ENCODE results near the gene TMEM178A. TPM values are rescaled to one million over a fixed set of nuclear protein-coding genes. Genes with fewer than 3 reads are reported as not detected.

The TMEM178A gene
- total RNA-seq, 1 donor from 2014 or later = not detected

DNA sequence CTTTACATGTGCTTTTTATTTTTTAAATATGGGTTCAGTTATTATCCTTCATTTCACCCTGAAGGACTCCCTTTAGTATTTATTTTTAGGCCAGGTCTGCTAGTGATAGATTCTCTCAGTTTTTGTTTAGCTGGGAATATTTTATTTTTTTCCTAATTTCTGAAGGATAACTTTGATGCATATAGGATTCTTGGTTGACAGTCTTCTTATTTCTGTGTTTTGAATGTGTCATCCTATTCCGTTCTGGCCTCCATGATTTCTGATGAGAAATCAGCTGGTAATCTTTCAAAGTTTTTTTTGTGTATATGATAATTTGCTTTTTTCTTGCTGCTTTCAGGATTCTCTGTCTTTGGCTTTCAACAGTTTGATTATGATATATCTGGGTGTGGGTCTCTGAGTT is 35.4 kb downstream of the TMEM178A start:
- ChIA-PET CTCF (no interaction called here), POLR2A (no interaction called here)
- no peak overlapping the region for H3K4me3 Mint-ChIP-seq
- no peak overlapping the region for H3K27ac Mint-ChIP-seq
- no peaks in the 10 kb centered on the region for H3K4me1 Mint-ChIP-seq
- ATAC-seq (ENCODE audit: low read depth) (no peak), DNase-seq (no peak)
- TF ChIP-seq, protein P1, sequence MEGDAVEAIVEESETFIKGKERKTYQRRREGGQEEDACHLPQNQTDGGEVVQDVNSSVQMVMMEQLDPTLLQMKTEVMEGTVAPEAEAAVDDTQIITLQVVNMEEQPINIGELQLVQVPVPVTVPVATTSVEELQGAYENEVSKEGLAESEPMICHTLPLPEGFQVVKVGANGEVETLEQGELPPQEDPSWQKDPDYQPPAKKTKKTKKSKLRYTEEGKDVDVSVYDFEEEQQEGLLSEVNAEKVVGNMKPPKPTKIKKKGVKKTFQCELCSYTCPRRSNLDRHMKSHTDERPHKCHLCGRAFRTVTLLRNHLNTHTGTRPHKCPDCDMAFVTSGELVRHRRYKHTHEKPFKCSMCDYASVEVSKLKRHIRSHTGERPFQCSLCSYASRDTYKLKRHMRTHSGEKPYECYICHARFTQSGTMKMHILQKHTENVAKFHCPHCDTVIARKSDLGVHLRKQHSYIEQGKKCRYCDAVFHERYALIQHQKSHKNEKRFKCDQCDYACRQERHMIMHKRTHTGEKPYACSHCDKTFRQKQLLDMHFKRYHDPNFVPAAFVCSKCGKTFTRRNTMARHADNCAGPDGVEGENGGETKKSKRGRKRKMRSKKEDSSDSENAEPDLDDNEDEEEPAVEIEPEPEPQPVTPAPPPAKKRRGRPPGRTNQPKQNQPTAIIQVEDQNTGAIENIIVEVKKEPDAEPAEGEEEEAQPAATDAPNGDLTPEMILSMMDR (IDR thresholded peaks at IDR 0.05) = no peak
- H3K36me3 Mint-ChIP-seq (ENCODE audit: low read depth) = peaks cover 6% of the 10 kb centered on the region
- peaks cover 20% of the 10 kb centered on the region for H3K9me3 Mint-ChIP-seq
- intact Hi-C loops (cut with micrococcal nuclease) = no loop called here
- H3K27me3 Mint-ChIP-seq = peaks cover 3% of the 10 kb centered on the region

- H3K36me3 Mint-ChIP-seq (ENCODE audit: low read depth) = peaks cover 6% of the 10 kb centered on the region
- ATAC-seq (ENCODE audit: low read depth) = no peak
- POLR2A ChIA-PET = no interaction called here
Measured at GRCh38 chr2:39703181-39703872, 37.6 kb downstream of the TMEM178A start.

GRCh38 chr2:39704540-39704939 is 38.8 kb downstream of the TMEM178A start:
- POLR2A ChIA-PET = no interaction called here
- H3K9me3 Mint-ChIP-seq = peaks cover 20% of the 10 kb centered on the region
- H3K27me3 Mint-ChIP-seq = peaks cover 12% of the 10 kb centered on the region
- TF ChIP-seq, protein P1 (IDR thresholded peaks at IDR 0.05) = no peak
- no peaks in the 10 kb centered on the region for H3K4me1 Mint-ChIP-seq
- intact Hi-C loops (cut with micrococcal nuclease) = no loop called here
- CTCF ChIA-PET = no interaction called here
- H3K4me3 Mint-ChIP-seq = no peak overlapping the region
- ATAC-seq (ENCODE audit: low read depth) (no peak), DNase-seq (no peak)
- H3K27ac Mint-ChIP-seq = no peak overlapping the region
- H3K36me3 Mint-ChIP-seq (ENCODE audit: low read depth) = peaks cover 6% of the 10 kb centered on the region

More at GRCh38 chr2:39703181-39703872, 37.6 kb downstream of the TMEM178A start:
- TF ChIP-seq, protein P1 (IDR thresholded peaks at IDR 0.05) = no peak
- Mint-ChIP-seq H3K27me3 (peaks cover 12% of the 10 kb centered on the region), H3K27ac (no peak overlapping the region), H3K4me1 (no peaks in the 10 kb centered on the region), H3K4me3 (no peak overlapping the region), H3K9me3 (peaks cover 20% of the 10 kb centered on the region)
- no peak for DNase-seq
- CTCF ChIA-PET = interaction anchor here (0.6 kb wide), 1 partner anchor 11 kb away, joined by 3 read pairs; no protein-coding TSS in a partner anchor
- intact Hi-C loops (cut with micrococcal nuclease) = no loop called here

DNA sequence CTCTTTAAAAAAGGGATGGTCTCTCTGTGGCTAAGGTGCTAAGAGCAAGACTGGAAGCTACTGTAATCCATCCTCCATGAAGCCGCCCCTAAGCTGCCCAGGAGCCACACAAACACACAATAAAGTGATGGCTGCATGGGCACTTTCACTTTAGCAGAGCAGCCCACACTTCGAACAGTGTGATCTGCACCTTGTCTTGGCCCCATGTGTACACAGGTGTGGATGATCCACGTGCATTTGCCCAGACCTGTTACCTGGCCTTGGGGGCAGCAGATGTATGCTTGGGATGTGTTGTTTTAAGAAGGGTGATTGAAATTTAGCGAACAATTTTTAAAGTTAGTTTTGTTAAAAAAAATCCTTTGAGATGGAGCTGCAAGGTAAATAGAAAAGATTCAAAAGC is 39.9 kb downstream of the TMEM178A start:
- CTCF ChIA-PET = no interaction called here
- no peaks in the 10 kb centered on the region for H3K4me1 Mint-ChIP-seq
- H3K36me3 Mint-ChIP-seq (ENCODE audit: low read depth) = peaks cover 6% of the 10 kb centered on the region
- peaks cover 10% of the 10 kb centered on the region for H3K27me3 Mint-ChIP-seq
- intact Hi-C loops (cut with micrococcal nuclease) = no loop called here
- TF ChIP-seq, protein P1 (IDR thresholded peaks at IDR 0.05) = no peak
- H3K4me3 Mint-ChIP-seq = no peak overlapping the region
- DNase-seq (no peak), ATAC-seq (ENCODE audit: low read depth) (no peak)
- H3K27ac Mint-ChIP-seq = no peak overlapping the region
- POLR2A ChIA-PET = no interaction called here
- H3K9me3 Mint-ChIP-seq = peaks cover 15% of the 10 kb centered on the region

GRCh38 chr2:39706312-39706711 is 40.6 kb downstream of the TMEM178A start:
- intact Hi-C loops (cut with micrococcal nuclease) = no loop called here
- H3K36me3 Mint-ChIP-seq (ENCODE audit: low read depth) = peaks cover 3% of the 10 kb centered on the region
- POLR2A ChIA-PET = no interaction called here
- TF ChIP-seq, protein P1 (IDR thresholded peaks at IDR 0.05) = no peak
- no peaks in the 10 kb centered on the region for H3K4me1 Mint-ChIP-seq
- H3K27me3 Mint-ChIP-seq = peaks cover 12% of the 10 kb centered on the region
- H3K9me3 Mint-ChIP-seq = peaks cover 14% of the 10 kb centered on the region
- DNase-seq (no peak), ATAC-seq (ENCODE audit: low read depth) (no peak)
- H3K27ac Mint-ChIP-seq = no peak overlapping the region
- no peak overlapping the region for H3K4me3 Mint-ChIP-seq
- CTCF ChIA-PET = no interaction called here

Measured in activated B cell treated with CpG ODN at 0.5 μM for 24 hours (primary cell).